Uterus (tissue), 2 donors: Measurements from ENCODE around the gene RPS8.

ENCODE experiments used
- CTCF ChIP-seq, 4 experiments: fragments of 200-600 bp in 2 of 4; fragments of 450-650 bp in 2 of 4; sonication (generic) in 2 of 4; IDR thresholded peaks; one replicate each; pipeline ENCODE4 v1.5.1; 2016 to 2019; ENCODE audit warnings: antibody characterized with exemption in 4 of 4, mild to moderate bottlenecking in 2 of 4, moderate library complexity in 1 of 4
- POLR2A ChIP-seq, 2 donors: fragments of 450-650 bp; IDR thresholded peaks; one replicate each; pipeline ENCODE4 v1.6.1; 2016; ENCODE audit warnings: antibody characterized with exemption in 2 of 2, mild to moderate bottlenecking in 1 of 2, moderate library complexity in 1 of 2

- peak in 3 of 4 experiments; percentile 10 to 36 (median 13) for TF ChIP-seq CTCF (IDR thresholded peaks at IDR 0.05)
- TF ChIP-seq POLR2A (IDR thresholded peaks at IDR 0.05): peak; percentile 57 to 79
These were observed 35.8 kb upstream of the RPS8 start, which contains the start of gene KIF2C for GRCh38 chr1:44739307-44740178.
